HG03457 (cell line): Measurements from ENCODE around the gene ESPNL.
A peak's percentile ranks its signal among the peaks of the same experiment; 100 is the strongest.

Experiments
- ATAC-seq: cut with Tn5 transposase; IDR thresholded peaks from one replicate; pipeline ENCODE4 v1.9.1; 2021; ENCODE audit warnings: moderate number of reproducible peaks; ENCODE audit not compliant: unreplicated experiment

Gene ESPNL

DNA sequence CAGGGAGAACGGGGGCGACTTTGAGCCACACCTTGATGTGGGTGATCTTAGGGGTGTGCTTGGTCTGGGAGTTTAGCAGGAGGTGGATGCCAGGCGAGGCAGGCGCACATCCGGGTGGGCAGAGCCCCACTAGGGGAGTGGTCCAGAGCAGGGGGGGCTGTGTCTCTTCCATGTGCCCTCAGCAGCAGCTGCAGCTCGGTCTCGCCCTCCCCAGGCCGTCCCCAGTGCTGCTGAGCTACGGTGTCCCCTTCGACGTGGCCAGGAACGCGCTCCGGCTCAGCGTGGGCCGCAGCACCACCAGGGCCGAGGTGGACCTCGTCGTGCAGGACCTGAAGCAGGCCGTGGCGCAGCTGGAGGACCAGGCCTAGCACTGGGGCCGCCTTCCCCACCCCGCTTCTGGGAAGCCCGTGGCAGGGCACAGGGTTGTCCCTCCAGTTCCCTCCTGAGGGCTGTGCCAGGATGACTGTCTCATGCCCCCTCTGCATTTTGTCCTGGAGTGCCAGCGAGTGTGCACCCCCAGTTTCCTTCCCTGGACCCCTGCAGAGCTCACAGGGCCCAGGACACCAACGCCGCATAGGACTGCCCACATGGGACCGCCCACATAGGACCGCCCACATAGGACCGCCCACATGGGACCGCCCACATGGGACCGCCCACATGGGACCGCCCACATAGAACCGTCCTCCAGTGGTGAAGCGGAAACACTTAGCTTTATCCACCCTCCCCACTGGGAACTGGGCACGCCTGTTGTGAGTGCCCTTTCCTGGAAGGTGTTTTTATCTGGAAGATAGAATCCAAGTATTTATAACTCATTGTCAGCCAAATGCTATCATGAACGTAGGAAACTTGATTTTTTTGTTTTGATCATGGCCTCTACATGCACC lies 1.9 kb upstream of the ESPNL start:
- ATAC-seq = no peak

DNA sequence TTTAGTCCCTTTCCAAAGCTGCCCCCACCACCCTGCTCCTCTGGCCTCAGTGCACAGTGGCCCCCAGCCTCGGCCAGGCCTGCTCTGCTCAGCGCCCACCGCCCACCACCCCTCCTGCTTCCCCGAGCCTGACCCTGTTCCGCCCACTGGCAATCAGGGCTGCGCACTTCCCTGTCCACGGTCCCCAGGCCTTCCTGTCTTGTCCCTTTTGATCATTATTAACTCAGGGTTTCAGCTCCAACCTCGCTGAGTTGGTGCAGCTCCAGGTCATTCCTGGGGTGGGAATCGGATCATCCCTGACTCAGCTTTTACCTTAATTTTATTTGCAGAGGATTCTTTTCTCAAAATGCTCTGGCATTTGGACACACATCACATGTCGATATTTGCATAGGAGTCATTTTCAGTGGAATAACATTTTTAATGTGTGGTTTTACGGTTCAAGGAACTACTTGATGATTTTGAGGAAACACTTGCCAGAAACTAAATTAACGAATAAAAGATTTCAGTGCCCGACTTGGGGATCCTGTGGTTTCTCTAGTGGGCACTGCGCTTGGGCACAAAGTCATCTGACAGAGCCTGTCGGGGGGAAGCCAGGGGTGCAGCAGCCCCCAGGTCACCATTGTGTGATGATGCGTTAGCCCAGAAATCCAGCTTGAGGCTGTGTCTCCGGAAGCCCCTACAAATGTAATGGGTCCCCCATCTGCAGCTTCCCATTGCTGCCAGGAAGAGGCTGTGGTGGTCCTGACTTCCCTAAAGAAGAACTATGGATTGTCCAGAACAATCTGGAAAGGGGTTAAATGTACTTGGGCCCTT lies 1.0 kb upstream of the ESPNL start:
- no peak for ATAC-seq

DNA sequence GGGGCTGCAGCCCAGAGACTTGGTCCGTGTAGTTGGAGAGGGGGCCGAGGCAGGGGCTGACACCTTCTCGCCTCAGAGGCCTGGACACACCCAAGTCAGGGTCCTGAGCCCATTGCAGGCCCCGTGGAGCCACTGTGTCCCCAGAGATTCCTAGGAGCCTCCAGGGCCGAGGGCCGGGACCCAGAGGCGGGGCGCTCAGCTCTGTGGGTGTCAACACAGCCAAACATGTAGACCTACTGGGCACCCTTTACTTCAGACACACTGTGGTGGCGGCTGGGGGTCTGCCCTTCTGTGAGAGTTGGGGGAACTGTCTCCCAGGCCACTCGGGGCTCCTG lies 459 bp upstream of the ESPNL start:
- ATAC-seq = no peak

DNA sequence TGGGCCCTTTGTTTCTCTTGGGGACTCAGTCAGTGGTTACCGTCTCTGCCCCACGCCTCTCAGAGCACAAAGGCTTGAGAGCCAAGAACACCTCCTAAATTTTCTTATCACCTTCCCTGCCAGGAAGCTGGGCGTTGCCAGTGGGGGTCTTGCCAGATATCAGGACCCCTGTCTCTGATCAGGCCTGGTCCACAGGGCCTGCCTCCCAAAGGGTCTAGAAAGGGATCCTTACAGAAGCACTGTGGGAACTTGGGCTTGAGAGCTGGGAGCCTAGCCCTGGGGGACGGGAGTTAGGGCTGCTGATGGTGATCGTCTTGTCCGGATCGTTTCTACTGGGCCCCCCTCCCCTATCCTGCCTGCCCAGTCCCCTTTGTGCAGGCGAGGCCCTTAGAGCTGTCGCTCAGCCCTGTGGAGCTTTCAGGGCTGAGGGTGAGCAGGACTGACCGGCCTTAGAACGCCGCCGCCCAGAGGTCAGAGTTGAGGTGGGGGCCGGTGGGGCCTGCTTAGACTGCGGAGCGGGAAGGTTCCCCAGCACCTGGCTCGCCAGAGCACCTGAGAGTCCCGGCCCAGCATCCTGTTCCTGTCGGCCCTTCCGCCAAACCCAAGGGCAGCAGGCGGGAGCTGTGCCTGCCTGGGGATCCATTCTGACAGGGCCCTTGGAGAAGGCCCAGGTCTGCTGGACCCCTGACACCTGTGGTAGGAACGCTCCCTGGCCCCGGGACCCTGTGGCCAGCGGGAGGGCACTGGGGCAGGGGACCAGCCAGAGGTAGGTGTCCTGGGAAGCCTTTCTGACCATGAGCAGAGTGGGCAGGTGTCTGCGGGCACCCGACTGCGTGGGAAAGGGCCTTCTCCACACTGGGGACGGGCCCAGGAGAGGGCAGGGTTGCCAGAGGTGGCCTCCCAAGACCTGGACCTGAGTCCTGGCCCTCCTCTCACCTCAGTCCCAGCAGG lies 956 bp downstream of the ESPNL start:
- ATAC-seq = no peak

DNA sequence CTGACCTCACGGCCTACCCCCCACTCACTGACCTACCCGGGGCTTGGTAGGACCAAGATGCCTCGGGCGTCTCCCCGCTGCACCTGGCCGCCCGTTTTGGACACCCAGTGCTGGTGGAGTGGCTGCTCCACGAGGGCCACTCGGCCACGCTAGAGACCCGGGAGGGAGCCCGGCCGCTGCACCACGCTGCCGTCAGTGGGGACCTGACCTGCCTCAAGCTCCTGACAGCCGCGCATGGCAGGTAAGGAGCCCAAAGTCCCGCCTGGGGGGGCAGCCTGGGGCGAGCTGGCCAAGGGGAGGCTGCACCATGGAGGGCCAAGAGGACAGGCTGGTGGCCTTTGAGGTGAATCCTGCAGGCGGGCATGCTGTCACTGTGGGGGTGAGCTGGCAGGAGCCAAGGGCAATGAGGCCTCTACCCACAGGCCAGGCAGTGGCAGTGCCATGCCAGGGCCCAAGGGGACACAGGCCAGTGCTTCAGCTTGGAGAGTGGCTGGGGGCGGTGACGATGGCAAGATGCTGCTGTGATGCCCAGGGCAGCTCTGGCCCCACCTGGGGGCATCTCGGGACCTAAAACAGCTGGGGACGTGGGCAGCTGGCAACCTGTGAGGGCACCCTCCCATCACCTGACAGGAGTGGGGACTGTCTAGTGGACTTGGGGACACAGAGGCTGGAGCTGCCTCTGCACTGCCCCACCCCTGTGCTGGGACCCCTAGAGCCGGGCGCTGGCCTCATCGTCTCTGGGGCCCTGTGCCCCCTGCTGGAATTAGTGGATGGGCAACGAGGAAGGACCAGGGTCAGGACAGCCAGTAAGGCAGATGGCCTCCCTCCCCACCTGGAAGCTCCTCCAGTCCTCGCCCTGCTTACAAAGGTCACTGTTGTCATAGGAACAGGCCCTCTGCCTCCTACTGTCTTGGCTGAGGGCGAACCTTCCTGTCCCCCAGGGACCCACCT lies 2.0 kb downstream of the ESPNL start:
- ATAC-seq = no peak

DNA sequence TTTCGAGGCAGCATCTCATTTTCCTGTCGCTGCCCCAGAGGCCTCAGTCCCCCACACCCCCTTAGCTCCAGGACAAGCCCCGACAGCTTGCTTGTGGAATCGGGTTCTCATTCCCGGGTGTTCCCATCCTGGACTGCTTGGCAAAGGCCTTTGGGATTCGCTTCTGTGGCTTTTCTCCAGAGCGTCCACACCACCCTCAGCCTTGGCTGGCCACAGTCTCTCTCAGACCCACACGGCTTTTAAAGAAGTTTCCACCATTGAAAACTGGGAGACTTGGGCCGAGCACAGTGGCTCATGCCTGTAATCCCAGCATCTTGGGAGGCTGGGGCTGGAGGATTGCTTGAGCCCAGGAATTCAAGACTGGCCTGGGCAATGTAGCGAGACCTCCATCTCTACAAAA lies 2.7 kb downstream of the ESPNL start:
- no peak for ATAC-seq

DNA sequence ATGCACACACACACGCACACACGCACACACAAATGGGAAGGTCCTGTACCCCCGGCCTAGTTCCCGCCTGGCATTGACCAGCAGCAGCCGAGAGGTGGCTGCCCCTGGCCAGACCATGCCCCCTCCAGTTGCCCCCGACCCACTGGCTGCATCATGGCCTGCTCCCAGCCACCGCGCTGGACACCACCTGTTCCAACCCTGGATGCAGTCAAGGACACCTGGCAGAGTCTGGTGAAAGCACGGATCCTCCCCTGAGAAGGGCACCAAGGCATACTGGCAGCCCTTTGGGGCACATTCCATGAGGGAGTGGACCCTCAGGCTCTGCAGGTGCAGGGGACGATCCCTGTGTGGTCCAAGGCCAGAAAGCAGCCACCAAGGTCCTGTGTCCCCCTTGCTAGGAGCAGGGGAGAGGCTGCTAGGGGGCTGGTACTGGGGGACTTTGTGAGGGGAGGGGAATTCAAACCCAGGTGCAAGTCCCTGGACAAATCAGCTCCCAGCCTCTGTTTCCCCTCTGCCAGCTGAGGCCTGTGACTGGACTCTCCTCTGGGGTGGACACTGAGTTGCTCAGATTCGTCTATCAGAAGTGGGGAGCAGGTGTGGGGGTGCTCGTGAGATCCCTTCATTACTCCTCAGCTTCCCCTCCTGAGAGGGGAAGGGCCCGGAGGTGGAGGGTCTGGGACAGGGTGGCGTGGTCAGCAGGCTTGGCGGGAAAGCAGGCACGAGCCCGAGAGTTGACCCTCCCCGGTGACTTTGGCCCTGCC lies 3.5 kb downstream of the ESPNL start:
- ATAC-seq = no peak

DNA sequence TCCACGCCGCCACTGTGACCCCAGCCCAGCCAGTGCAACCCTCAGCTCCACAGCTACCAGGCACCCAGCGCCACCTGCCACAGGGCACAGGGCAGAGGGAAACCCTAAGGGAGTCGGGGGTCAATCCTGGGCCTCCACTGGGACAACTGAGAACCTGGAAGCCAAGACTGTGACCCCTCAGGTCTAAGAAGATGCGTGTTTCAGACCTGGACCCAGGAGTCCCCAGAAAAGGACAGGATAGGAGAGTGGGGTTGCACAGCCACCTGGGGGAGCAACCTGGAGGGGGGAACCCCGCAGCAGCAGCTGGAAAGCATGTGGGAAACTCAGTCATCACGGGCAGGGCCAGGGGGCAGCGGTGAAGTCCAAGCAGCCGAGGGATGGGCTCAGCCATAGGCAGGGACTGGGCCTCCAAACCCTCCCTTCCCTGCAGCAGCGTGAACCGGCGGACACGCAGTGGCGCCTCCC lies 4.1 kb downstream of the ESPNL start:
- no peak for ATAC-seq

DNA sequence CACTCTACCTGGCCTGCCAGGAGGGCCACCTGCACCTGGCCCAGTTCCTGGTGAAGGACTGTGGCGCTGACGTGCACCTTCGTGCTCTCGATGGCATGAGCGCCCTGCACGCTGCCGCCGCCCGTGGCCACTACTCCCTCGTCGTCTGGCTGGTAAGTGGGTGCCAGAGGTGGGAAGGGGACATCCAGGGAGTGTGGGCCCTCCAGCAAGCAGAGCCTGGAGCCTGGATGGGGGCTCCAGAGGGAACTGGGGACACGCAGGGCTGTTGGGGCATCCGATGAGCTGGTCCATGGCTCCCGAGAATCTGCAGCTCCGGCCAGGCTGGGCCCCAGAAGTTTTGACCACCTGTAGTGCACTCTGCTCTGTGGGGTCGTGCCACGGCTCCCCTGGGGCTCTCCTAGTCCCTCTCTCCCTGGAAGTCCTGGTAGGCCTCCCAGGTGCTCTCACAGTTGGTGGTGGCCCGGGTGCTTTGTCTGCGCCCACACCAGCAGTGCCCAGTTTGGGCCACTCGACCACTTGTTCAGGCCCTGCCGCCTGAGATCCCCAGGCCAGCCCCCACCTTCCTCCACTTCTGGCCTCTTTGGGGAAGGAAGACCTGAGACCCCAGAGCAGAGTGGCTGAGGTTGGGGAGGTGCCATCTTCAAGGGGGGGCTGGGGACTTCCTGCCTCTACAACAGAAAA lies 4.7 kb downstream of the ESPNL start:
- ATAC-seq = no peak

DNA sequence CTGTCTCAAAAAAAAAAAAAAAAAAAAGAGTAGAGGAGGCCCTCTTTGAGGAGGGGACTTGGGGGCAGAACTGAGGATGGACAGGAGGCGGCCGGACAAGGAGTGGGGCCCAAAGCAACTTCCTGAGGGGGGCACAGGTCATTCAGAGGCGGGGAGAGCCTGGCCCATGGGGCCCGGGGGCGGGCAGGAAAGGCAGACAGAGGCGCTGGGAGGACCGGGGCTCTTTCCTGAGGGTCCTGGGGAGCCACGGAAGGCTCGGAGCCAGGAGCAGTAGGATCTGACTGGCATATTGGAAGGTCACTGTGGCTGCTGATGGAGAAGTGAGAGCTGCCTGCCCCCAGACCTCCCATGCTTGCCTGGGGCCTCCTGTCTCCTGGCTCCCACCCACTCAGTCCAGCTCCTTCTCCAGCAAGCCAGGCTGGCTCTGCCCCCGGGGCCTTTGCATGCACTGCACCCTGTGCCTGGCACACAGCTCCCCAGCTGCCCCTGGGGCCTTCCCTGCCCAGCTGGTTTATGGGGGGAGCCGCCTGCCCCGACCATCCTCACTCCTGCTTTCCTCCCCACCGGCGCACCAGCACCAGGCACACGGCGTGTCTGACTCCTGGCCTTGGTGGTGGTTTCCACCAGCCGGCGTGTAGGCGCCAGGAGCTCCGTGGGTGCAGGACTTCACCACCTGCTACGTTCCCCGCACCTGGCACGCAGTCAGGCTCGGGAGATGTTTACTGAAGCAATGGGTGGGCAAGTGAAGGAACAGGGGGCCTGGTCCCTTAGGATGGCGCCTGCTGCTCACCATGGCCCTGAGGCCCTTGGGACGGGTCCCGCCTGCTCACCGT lies 5.6 kb downstream of the ESPNL start:
- ATAC-seq = no peak

DNA sequence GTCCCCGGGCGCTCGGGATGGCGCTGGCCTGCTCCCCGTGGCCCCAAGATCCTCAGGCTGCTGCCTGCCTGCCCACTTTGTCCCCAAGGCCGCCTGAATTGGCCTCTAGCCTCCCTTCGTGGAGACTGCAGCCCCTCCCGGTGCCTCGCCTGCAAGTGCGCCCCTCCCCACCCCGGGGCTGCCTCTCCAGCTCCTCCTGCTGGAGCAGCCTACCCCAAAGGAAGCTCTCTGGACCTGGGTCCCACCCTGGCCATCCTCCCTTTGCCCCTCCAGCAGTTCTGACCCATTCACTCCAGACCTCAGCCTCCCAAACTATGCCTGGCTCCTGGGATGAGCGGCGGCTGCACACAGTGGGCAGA lies 6.2 kb downstream of the ESPNL start:
- no peak for ATAC-seq

DNA sequence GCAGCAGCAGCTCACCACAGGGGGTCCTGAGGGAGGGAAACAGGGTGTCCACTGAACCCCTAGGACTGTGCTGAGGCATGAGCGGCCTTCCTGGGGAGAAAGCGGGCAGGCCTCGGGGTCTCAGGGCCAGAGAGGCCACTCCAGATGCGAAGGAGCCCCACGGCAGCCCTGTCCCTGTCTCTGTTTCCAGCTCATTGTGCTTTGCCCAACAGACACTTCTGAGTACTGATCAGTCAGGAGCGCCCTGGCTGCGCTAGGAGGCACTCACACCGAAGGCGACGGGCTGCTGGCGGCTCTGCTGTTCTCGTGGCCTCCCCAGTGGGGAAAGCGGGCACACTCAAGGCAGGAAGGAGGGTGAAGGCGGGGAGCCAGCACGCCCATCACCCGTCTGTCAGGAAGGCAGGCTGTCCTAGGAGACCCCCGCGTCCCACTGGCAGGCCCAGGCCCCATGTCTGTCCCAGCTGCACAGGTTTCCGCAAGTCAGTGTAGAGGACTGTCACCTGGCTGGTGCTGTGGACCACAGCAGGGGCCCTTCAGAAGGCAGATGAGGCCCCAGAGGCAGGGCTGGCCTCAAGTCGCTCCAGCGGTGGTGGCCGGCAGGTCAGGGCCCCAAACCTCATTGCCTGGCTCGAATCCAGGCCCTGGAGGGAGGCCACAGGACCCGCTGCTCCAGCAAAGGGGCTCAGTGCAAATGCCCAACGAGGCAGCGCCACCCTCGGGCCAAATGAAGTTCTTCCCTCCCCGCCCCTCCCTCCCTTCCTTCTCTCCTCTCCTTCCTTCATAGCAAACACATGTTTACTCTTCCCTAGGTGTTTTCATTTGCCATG lies 6.8 kb downstream of the ESPNL start:
- ATAC-seq = peak; percentile 8

DNA sequence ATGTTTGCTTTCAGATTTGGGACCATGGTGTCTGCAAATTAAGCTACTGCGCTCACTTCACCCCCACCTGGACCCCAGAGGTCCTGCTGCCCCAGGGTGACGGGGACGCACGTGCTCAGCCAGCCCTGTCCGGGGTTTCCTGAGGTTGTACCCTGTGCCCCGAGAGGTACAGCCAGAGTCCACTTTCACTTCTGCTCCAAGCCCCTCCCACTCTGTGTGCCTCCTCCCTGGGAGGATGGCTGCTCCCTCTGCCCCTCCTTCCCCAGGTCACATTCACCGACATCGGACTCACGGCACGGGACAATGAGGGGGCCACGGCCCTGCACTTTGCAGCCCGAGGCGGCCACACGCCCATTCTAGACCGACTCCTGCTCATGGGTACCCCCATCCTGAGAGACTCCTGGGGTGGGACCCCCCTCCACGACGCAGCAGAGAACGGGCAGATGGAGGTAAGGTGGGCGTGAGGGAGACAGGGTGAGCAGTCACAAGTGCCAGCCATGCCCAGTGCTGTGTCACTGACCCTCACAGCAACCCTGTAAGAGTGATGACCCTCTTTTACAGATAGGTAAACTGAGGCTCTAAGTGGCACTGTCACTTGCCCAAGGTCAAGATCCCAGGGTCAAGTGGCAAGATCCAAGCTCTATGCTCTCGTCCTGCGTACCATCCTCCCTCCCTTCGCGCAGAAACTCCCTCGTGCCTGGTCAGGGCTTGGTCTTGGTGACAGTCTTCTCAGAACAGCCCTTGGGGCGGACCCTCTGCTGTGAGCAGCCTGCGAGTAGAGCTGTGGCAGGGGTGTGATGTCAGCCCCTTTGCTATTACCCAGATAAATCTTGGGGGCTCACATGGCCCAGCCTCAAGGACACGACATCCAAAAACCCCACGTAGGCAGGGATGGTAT lies 7.6 kb downstream of the ESPNL start:
- peak; percentile 66 for ATAC-seq

DNA sequence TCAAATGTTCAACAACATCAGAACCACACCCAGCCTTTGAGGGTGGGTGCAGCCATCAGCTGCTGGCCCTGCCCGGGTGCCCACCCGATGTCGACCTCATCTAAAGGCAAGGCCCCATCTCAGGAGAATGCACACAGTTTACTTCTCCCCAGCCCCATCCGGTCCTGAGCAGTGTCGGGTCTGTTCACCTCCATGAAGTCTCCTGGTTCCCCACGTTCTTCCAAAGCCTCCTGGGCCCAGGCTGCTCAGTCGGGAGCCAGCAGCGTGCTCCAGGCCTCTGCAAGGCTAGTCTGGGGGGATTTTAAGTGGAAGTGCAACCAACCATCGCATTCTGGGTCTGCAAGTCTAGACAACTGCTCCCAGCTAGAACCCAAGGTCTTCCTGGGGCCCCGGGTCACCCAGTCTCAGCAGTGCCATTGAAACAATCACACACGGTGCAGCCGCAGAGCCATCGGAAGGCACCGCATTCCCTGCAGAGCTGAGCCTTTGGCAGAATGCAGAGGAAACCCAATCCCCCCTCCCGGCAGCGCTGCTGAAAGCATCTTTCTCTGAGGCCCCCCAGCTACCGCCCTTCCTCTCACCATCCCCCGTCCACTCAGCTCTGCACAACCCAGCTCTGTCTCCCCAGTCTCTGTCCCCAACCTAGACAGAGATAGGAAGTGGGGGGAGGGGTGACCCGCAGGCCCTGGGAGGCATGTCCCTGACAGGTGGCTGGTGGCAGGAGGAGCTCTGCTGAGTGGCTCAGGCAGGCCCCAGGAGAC lies 8.5 kb downstream of the ESPNL start:
- ATAC-seq = no peak

DNA sequence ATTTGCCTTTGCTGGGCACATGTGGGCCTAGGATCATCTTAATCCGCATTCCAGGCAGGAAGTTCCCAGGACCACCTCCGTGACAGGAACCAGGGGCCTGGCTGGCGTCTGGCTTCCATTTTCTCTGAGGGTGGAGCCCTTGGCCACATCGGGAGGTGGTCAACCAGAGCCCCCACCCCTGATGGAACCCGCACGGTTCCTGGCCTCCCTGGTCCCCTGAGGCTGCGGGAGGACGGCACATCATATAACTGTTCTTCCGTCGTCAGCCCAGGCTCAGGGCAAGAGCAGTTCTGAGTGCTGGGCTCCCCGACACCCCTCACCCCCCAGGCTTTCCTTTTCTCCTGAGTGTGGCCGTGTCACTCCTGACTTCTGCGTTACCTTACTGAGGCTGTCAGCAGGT lies 13.5 kb downstream of the ESPNL start:
- ATAC-seq = no peak
